ENCODE measurements around the gene HSPA1B.

- peak; percentile 100 for TF ChIP-seq POLR2AphosphoS5 (IDR thresholded peaks at IDR 0.05; ENCODE audit: low read depth, low read length)
- peak; percentile 25 to 63; a peak in 2 of 4 replicates for TF ChIP-seq REST (IDR thresholded peaks at IDR 0.05; ENCODE audit: insufficient read depth in 1 of 2, low read depth in 2 of 2, low read length in 2 of 2)
- peak; percentile 70; the same call in 1 of the 2 replicates for TF ChIP-seq SIN3A (IDR thresholded peaks at IDR 0.05; ENCODE audit: borderline replicate concordance, insufficient read depth, low read length)
- TF ChIP-seq TAF1 (IDR thresholded peaks at IDR 0.05; ENCODE audit: borderline replicate concordance, insufficient read depth, low read length): peak; percentile 96
- TF ChIP-seq FOXP2 (optimal IDR thresholded peaks at IDR 0.05; ENCODE audit: borderline replicate concordance, extremely low read depth, extremely low read length, insufficient read depth): no peak
These were observed 7.1 kb downstream of the HSPA1B start for GRCh38 chr6:31834367-31835250.
